Naive thymus-derived CD4-positive, alpha-beta T cell (primary cell): Measurements from ENCODE around the gene TCERG1L. TPM values are rescaled to one million over a fixed set of nuclear protein-coding genes. Genes with fewer than 3 reads are reported as not detected.
"Not testable (repeated sequence)": the region's sequence is repeated elsewhere in the genome, so short reads cannot be mapped to it uniquely, and the experiment has no call there.

ENCODE experiments used
- ATAC-seq: fragments of 150-1000 bp; cut with Tn5 transposase; 2 replicates; pipeline ENCODE4 v1.10.0; 2021; ENCODE audit warnings: mild to moderate bottlenecking, moderate library complexity
- CTCF ChIA-PET: fragments of 350-600 bp; sonication (Branson Sonifier 250); formaldehyde crosslinking; loops from one replicate; lab custom pipeline; 2021; ENCODE audit warnings: antibody characterized with exemption; lab: Charles Lee
- POLR2A ChIA-PET: fragments of 350-600 bp; sonication (Branson Sonifier 250); formaldehyde crosslinking; loops from one replicate; lab custom pipeline; 2021; ENCODE audit warnings: antibody characterized with exemption, inconsistent platforms; lab: Charles Lee
- DNase-seq, 9 donors: peaks; one replicate each; pipeline versions ENCODE4 v3.0.0 to v3.0.0-alpha.2; 2020 to 2022; ENCODE audit warnings: mixed read lengths in 1 of 9
- H3K27ac ChIP-seq: one replicate; pipeline ENCODE4 v1.7.0; 2013; ENCODE audit warnings: mild to moderate bottlenecking, low read depth, low read length, moderate library complexity
- H3K27me3 ChIP-seq, 2 donors: one replicate each; pipeline ENCODE4 v1.7.0; 2013; ENCODE audit warnings: low read length in 2 of 2, mild to moderate bottlenecking in 2 of 2, moderate library complexity in 2 of 2; ENCODE audit not compliant: control insufficient read depth in 2 of 2, insufficient read depth in 2 of 2
- H3K36me3 ChIP-seq, 3 experiments: 1 replicate in 2 of 3; 2 replicates in 1 of 3; pipeline ENCODE4 v1.7.0; 2013; ENCODE audit warnings: low read length in 3 of 3, mild to moderate bottlenecking in 3 of 3, moderate library complexity in 1 of 3; ENCODE audit not compliant: insufficient read depth in 3 of 3, control insufficient read depth in 2 of 3
- H3K4me1 ChIP-seq, 2 donors: one replicate each; pipeline ENCODE4 v1.7.0; 2013; ENCODE audit warnings: low read length in 2 of 2, mild to moderate bottlenecking in 2 of 2, moderate library complexity in 1 of 2; ENCODE audit not compliant: control insufficient read depth in 2 of 2, insufficient read depth in 2 of 2
- H3K4me3 ChIP-seq: 2 replicates; pipeline ENCODE4 v1.7.0; 2013; ENCODE audit warnings: mild to moderate bottlenecking, low read length
- H3K9me3 ChIP-seq, 3 experiments: 1 replicate in 2 of 3; 2 replicates in 1 of 3; pipeline ENCODE4 v1.7.0; 2013; ENCODE audit warnings: low read length in 3 of 3; ENCODE audit not compliant: control insufficient read depth in 2 of 3
- H3K27ac Mint-ChIP-seq, 9 donors: one replicate each; pipeline ENCODE4 v1.8.0; 2020 to 2022; ENCODE audit warnings: mixed read lengths in 9 of 9, mild to moderate bottlenecking in 8 of 9, moderate library complexity in 5 of 9, inconsistent platforms in 2 of 9
- H3K27me3 Mint-ChIP-seq, 5 donors: one replicate each; pipeline ENCODE4 v1.8.0; 2021 to 2022; ENCODE audit warnings: mixed read lengths in 5 of 5, mild to moderate bottlenecking in 1 of 5
- H3K36me3 Mint-ChIP-seq, 5 donors: one replicate each; pipeline ENCODE4 v1.8.0; 2020 to 2022; ENCODE audit warnings: mixed read lengths in 5 of 5, mild to moderate bottlenecking in 3 of 5, inconsistent platforms in 1 of 5
- H3K4me1 Mint-ChIP-seq, 7 donors: one replicate each; pipeline ENCODE4 v1.8.0; 2020 to 2022; ENCODE audit warnings: mixed read lengths in 7 of 7, mild to moderate bottlenecking in 3 of 7, inconsistent platforms in 1 of 7
- H3K4me3 Mint-ChIP-seq, 10 donors: one replicate each; pipeline ENCODE4 v1.8.0; 2020 to 2022; ENCODE audit warnings: mild to moderate bottlenecking in 10 of 10, mixed read lengths in 10 of 10, moderate library complexity in 6 of 10, inconsistent platforms in 2 of 10
- H3K9me3 Mint-ChIP-seq, 11 donors: one replicate each; pipeline ENCODE4 v1.8.0; 2020 to 2022; ENCODE audit warnings: mixed read lengths in 11 of 11, mild to moderate bottlenecking in 4 of 11, inconsistent platforms in 1 of 11, moderate library complexity in 1 of 11
- intact Hi-C, 2 donors: fragments of 100-400 bp; cut with micrococcal nuclease; formaldehyde crosslinking; loops; one replicate each; pipeline ENCODE4 v1.15.1; 2023
- polyA plus RNA-seq, 2 donors: library from polyadenylated mRNA; unstranded; fragments of 300-500 nt; fragmentation: Illumina TruSeq; gene quantifications; one replicate each; pipeline ENCODE4 v1.2.3, GENCODE V29; 2021
- total RNA-seq, 6 experiments: library from RNA in 5 of 6; stranded (reverse) in 5 of 6; gene quantifications; 1 replicate in 5 of 6; 2 replicates in 1 of 6; pipeline ENCODE4 v1.2.3 and lab custom pipeline; 2021 to 2026

TCERG1L gene
- total and polyA plus RNA-seq, 7 experiments from 2014 or later = 0.11 to 0.42 (median 0.39) TPM; not detected in 4

- intact Hi-C loops = no loop called here
- ChIA-PET CTCF (no interaction called here), POLR2A (no interaction called here)
- Histone ChIP-seq H3K36me3 (no peaks in the 10 kb centered on the region), H3K27me3 (no peaks in the 10 kb centered on the region), H3K9me3 (peaks cover 0 to 15% (median 0%) of the 10 kb centered on the region in 3 experiments), H3K4me3 (no peak overlapping the region), H3K4me1 (no peaks in the 10 kb centered on the region), H3K27ac (no peak overlapping the region)
- peaks cover 0 to 23% (median 3%) of the 10 kb centered on the region in 11 donors for H3K9me3 Mint-ChIP-seq
- no peaks in the 10 kb centered on the region for H3K27me3 Mint-ChIP-seq
- ATAC-seq = no peak
- peaks cover 0 to 20% (median 0%) of the 10 kb centered on the region in 7 donors for H3K4me1 Mint-ChIP-seq
- H3K36me3 Mint-ChIP-seq = peaks cover 0 to 4% (median 0%) of the 10 kb centered on the region in 5 donors
- DNase-seq = no peak
- peak overlapping the region in 2 of 10 donors; percentile 47 to 55 for H3K4me3 Mint-ChIP-seq
- H3K27ac Mint-ChIP-seq = no peak overlapping the region
Observed at GRCh38 chr10:131107970-131108369, 203.6 kb downstream of the TCERG1L start.

DNA sequence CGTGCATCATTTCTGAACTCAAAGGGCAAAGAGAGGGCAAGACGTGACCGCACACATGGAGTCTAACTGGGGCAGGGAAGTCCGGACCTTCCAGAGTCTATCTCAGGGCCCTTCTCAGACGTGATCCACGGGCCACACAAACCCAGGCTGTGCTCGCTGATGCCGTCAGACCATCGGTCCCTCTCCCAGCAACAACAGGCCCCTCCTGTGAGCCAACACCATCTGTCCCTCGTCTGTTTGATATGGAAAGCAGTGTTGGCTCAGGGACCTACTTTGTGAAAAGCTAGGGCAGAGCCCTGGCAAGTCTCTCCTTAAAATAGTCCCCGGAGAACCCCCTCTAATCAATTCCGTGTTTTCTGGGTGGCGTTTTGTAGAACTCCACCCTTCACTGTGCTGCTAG, 208.8 kb downstream of the TCERG1L start:
- ChIA-PET POLR2A (no interaction called here), CTCF (no interaction called here)
- Mint-ChIP-seq H3K4me1 (peaks cover 0 to 3% (median 0%) of the 10 kb centered on the region in 7 donors), H3K9me3 (peaks cover 0 to 9% (median 2%) of the 10 kb centered on the region in 11 donors), H3K27ac (no peak overlapping the region), H3K4me3 (no peak overlapping the region), H3K27me3 (no peaks in the 10 kb centered on the region), H3K36me3 (peaks cover 0 to 2% (median 0%) of the 10 kb centered on the region in 5 donors)
- H3K9me3 ChIP-seq = peaks cover 0 to 2% (median 0%) of the 10 kb centered on the region in 3 experiments
- H3K27ac ChIP-seq = no peak overlapping the region
- no peaks in the 10 kb centered on the region for H3K27me3 ChIP-seq
- H3K36me3 ChIP-seq = no peaks in the 10 kb centered on the region
- DNase-seq (no peak), ATAC-seq (no peak)
- intact Hi-C loops = no loop called here
- H3K4me1 ChIP-seq = no peaks in the 10 kb centered on the region
- no peak overlapping the region for H3K4me3 ChIP-seq

DNA sequence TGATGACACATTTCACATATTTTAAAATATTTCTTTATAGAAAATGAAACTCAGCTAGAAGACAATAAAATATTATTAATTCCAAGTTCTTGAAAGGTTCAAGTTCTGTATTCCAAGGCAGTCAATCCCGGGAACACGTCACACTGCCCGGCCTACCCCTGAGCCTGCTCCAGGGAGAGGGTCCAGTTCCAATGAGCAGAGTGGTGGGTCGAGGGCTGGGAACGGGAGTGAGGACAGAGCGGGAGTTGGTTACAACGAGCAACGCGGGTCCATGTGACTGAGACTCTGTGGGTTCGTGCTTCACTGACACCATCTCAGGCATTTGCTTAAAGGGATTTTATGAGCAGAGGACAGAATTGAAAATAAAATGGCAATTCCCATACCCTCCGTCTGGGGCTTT, 209.4 kb downstream of the TCERG1L start:
- H3K36me3 Mint-ChIP-seq = no peaks in the 10 kb centered on the region
- intact Hi-C loops = no loop called here
- no peak for ATAC-seq
- no peak for DNase-seq
- H3K4me3 ChIP-seq = no peak overlapping the region
- H3K36me3 ChIP-seq = no peaks in the 10 kb centered on the region
- no peaks in the 10 kb centered on the region for H3K4me1 Mint-ChIP-seq
- H3K27ac Mint-ChIP-seq = no peak overlapping the region
- no peak overlapping the region for H3K27ac ChIP-seq
- no peak overlapping the region for H3K4me3 Mint-ChIP-seq
- ChIA-PET POLR2A (no interaction called here), CTCF (no interaction called here)
- no peaks in the 10 kb centered on the region for H3K27me3 ChIP-seq
- peaks cover 0 to 6% (median 0%) of the 10 kb centered on the region in 11 donors for H3K9me3 Mint-ChIP-seq
- H3K4me1 ChIP-seq = no peaks in the 10 kb centered on the region
- H3K27me3 Mint-ChIP-seq = no peaks in the 10 kb centered on the region
- H3K9me3 ChIP-seq = no peaks in the 10 kb centered on the region

GRCh38 chr10:131100418-131101410, 210.8 kb downstream of the TCERG1L start:
- intact Hi-C loops, H3K27ac Mint-ChIP-seq, H3K4me1 Mint-ChIP-seq, H3K4me3 ChIP-seq, H3K27me3 Mint-ChIP-seq, H3K9me3 Mint-ChIP-seq, ATAC-seq, H3K36me3 ChIP-seq, H3K27ac ChIP-seq, POLR2A ChIA-PET, H3K36me3 Mint-ChIP-seq, DNase-seq, H3K4me1 ChIP-seq, H3K9me3 ChIP-seq, CTCF ChIA-PET, H3K27me3 ChIP-seq: not testable (repeated sequence)
- peak overlapping the region in 1 of 10 donors; percentile 8 for H3K4me3 Mint-ChIP-seq

- ATAC-seq (no peak), DNase-seq (no peak)
- Histone ChIP-seq H3K27me3 (no peaks in the 10 kb centered on the region), H3K27ac (no peak overlapping the region), H3K4me3 (no peak overlapping the region), H3K4me1 (no peaks in the 10 kb centered on the region), H3K36me3 (no peaks in the 10 kb centered on the region), H3K9me3 (no peaks in the 10 kb centered on the region)
- Mint-ChIP-seq H3K4me3 (no peak overlapping the region), H3K27me3 (no peaks in the 10 kb centered on the region), H3K27ac (no peak overlapping the region), H3K4me1 (peaks cover 0 to 2% (median 0%) of the 10 kb centered on the region in 7 donors), H3K9me3 (no peaks in the 10 kb centered on the region), H3K36me3 (no peaks in the 10 kb centered on the region)
- intact Hi-C loops = loop anchor here in 1 of 2 donors (10.0 kb wide), 1 partner anchor 216 kb away; the partner anchor contains the start of gene TCERG1L
- POLR2A ChIA-PET = no interaction called here
- CTCF ChIA-PET = no interaction called here
Observed at GRCh38 chr10:131099028-131099726, 212.3 kb downstream of the TCERG1L start.

GRCh38 chr10:131098416-131098952, 213.0 kb downstream of the TCERG1L start:
- H3K27ac Mint-ChIP-seq = no peak overlapping the region
- no peak overlapping the region for H3K27ac ChIP-seq
- H3K4me1 ChIP-seq = no peaks in the 10 kb centered on the region
- DNase-seq (no peak), ATAC-seq (no peak)
- H3K4me3 Mint-ChIP-seq = no peak overlapping the region
- no peaks in the 10 kb centered on the region for H3K9me3 ChIP-seq
- H3K4me3 ChIP-seq = no peak overlapping the region
- ChIA-PET POLR2A (no interaction called here), CTCF (no interaction called here)
- H3K9me3 Mint-ChIP-seq = no peaks in the 10 kb centered on the region
- intact Hi-C loops = loop anchor here in 1 of 2 donors (10.0 kb wide), 1 partner anchor 216 kb away; the partner anchor contains the start of gene TCERG1L
- no peaks in the 10 kb centered on the region for H3K27me3 Mint-ChIP-seq
- H3K4me1 Mint-ChIP-seq = peaks cover 0 to 2% (median 0%) of the 10 kb centered on the region in 7 donors
- H3K27me3 ChIP-seq = no peaks in the 10 kb centered on the region
- H3K36me3 ChIP-seq = no peaks in the 10 kb centered on the region
- H3K36me3 Mint-ChIP-seq = no peaks in the 10 kb centered on the region
